Colon (tissue), 2 donors: ENCODE measurements around the gene NCOA1.
"Not testable (repeated sequence)": the region's sequence is repeated elsewhere in the genome, so short reads cannot be mapped to it uniquely, and the experiment has no call there.

Experiments
- FAIRE-seq: peaks from 2 replicates; lab custom pipeline; 2012; peaks lifted over from hg19 to GRCh38; lab: Jason Lieb, UNC
- donor health status: control.
- donor health status: control.

NCOA1 gene

GRCh38 chr2:24792874-24793760 lies 302.1 kb downstream of the NCOA1 start, which contains the start of the genes CENPO and PTRHD1:
TSS of gene CENPO (plus strand) at chr2:24793425. CDS start at chr2:24793920, 495 bp downstream.
TSS of gene PTRHD1 (minus strand) at chr2:24793391. CDS start at chr2:24793377, 14 bp downstream.
- no peak for FAIRE-seq

GRCh38 chr2:24793761-24794435 lies 302.8 kb downstream of the NCOA1 start:
- FAIRE-seq = no peak

DNA sequence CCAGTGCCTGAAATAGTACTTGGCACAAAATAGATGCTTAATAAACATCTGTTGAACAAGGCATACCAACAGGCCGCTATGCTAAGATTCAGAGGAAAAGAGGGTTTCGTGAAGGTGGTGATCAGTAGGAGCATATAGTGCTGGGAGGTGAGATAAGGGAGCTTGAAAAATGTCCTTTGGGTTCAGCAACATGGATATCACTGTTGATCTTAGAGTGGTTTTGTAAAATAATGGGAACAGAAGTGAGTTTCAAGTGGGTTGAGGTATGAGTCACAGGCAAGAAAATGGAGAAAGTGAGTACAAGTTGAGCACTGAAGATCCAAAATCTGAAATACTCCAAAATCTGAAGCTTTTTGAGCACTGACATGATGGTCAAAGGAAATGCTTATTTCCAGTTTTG lies 306.6 kb downstream of the NCOA1 start:
- no peak for FAIRE-seq

DNA sequence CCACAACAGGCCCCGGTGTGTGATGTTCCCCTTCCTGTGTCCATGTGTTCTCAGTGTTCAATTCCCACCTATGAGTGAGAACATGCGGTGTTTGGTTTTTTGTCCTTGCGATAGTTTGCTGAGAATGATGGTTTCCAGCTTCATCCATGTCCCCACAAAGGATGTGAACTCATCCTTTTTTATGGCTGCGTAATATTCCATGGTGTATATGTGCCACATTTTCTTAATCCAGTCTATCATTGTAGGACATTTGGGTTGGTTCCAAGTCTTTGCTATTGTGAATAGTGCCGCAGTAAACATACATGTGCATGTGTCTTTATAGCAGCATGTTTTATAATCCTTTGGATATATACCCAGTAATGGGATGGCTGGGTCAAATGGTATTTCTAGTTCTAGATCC lies 309.4 kb downstream of the NCOA1 start:
- not testable (repeated sequence) for FAIRE-seq

GRCh38 chr2:24805811-24806660 lies 315.0 kb downstream of the NCOA1 start:
- FAIRE-seq = not testable (repeated sequence)

- no peak for FAIRE-seq
Measured at GRCh38 chr2:24806661-24807036, 315.6 kb downstream of the NCOA1 start.

DNA sequence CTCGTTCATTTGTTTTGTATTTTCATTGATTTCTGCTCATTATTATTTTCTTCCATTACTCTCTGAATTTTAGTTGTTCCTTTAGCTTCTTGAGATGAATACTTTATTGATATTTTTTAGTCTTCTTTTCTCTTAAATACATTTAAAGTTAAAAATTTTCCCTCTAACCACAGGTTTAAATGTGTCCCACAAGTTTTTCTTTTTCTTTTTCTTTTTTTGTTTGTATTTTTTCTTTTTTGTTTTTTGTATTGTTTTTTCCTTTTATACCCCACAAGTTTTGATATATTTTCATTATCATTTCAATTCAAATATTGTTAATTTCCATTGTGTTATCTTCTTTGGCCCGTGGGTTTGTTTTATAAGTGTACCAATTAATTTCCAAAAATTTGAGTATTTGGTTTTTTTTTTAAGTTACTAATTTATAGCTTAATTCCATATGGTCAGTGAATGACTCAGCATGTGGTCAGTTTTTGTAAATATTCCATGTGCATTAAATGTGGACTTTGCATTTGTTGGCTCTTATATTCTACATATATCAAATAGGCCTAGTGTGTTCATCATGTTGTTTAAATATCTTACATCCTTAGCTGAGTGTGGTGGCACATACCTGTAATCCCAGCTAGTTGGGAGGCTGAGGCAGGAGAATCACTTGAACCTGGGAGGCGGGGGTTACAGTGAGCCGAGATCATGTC lies 318.4 kb downstream of the NCOA1 start:
- no peak for FAIRE-seq

DNA sequence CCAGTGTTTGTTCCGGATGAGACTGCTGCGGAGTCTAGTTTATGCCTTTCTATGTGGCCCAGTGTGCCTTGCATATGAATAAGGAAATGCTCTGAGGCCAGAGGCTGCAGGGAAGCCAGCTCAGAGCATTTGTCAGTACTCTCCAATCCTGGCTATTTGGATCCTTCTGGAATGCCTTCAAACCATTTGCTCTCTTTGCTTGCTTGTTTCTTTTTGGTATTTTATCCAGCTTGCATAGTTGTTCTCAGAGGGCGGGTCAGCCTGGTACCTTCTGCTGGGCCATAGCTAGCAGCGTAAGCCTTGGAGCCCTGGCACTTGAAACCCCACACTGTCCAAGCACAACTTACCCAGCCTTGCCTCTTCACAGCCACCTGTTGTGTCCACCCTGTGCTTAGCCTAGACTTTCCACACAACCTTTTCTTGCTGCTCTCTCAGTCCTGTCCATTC lies 322.7 kb downstream of the NCOA1 start:
- no peak for FAIRE-seq

DNA sequence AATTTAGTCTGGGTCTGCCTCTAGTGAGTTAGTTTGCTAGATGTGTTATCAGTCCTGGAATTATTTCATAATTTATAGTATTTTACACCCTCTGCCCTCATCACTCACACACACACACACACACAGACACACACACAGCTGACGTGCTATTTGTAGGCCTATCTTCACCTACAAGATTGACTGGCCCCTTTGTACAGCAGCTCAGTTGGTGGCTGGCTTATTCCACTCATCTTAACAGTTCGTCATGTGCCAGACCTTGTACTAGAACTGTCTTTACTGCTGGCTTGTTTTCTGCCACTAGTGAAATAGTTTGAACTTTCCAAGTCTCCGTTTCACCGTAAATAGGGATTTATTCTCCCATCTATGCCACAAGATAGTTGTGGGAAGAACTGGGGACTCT lies 323.5 kb downstream of the NCOA1 start:
- no peak for FAIRE-seq

GRCh38 chr2:24815171-24815570 lies 324.1 kb downstream of the NCOA1 start:
- no peak for FAIRE-seq

DNA sequence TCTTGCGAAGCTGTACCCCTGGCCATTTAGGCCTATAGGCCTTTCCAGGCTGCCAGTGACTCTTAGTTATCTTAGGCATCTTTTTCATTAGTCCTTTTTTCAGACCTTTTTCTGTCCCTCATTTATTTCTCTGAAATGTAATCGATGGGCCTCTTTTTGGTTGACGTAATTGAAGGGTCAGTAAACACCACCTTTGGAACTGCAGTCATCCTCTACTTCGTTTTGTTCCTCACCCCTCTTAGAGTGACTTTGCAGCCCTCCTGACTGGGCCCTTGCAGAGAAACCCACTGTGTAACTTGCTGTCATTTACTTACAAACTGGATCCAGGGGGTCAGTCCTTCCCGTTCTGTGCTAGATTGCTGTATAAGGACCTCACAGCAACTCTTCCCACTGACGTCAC lies 325.4 kb downstream of the NCOA1 start:
- FAIRE-seq = no peak

DNA sequence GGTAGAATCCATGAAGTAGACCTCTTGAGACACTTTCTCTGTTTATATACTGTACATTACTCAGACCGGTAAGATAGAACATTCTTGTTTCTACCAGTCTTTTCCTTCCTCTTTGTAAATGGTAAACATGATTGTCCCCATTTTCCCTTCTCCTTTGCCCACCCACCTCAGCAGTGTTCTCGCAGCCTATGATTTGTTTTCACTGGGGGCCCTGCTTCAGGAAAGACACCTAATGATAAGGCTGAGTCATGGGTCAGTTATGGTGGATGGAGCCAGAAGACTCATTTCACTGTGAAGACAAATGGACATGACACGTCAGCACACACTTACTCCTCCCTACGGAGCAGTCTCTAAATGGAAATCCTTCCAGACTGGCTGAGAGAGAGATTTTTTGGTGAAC lies 325.8 kb downstream of the NCOA1 start:
- no peak for FAIRE-seq

GRCh38 chr2:24818721-24819167 lies 327.7 kb downstream of the NCOA1 start:
- FAIRE-seq = no peak

DNA sequence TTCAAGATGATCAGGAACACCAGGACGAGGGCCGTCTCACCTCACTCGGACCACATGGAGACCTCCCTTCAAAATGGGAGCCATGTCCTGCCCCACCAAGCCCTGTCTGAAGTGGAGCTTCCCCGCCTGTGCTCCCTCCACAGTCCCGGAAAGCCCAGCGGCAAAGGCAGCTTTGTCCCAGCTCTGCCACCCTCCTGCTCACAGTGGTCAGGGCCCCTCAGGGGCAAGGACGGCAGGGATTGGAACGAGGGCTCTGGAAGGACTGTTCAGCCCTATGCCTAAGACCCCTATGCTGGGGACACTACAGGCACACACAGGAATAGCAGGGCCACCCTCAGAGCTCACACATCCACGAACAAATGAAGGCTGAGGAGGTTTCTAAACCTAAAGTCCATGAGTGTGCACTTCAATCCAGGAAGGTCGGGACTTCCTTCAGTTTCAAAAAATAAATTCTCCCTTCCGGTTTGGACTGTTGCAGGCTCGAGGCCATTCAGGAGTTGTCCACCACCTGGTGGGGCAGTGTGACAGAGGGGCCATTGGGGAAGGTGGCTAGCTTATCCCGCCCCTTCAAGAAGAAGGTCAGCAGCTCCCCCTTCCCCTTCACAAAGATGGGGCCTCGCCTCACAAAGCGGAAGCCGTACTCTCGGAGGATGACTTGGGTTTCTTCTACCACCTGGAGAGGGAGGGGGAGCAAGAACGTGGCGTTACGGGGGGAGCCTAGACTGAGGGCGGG lies 328.6 kb downstream of the NCOA1 start:
- no peak for FAIRE-seq

DNA sequence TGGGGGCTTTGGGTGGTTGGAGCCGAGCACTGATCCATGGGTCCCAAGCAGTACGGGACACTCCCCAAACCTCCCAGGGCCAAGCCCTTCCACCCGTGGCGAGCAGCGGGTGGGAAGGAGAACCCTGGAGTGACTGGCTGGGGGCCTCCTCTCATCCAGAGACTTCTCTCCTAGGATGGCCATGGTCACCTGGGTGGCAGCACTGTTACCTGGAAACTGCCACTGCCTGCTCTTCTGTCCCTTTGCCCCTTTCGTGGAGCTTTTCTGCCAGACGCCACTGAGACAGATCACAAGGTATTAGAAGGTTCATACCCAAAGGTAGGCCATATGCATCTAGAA lies 329.1 kb downstream of the NCOA1 start:
- FAIRE-seq = no peak
